HK-2 (cell line): ENCODE measurements around the gene LMF2.
"Not testable (repeated sequence)": the region's sequence is repeated elsewhere in the genome, so short reads cannot be mapped to it uniquely, and the experiment has no call there.

ENCODE experiments used
- DNase-seq: peaks from one replicate; pipeline ENCODE4 v3.0.0-alpha.2; 2018; ENCODE audit not compliant: unreplicated experiment

LMF2 gene

DNA sequence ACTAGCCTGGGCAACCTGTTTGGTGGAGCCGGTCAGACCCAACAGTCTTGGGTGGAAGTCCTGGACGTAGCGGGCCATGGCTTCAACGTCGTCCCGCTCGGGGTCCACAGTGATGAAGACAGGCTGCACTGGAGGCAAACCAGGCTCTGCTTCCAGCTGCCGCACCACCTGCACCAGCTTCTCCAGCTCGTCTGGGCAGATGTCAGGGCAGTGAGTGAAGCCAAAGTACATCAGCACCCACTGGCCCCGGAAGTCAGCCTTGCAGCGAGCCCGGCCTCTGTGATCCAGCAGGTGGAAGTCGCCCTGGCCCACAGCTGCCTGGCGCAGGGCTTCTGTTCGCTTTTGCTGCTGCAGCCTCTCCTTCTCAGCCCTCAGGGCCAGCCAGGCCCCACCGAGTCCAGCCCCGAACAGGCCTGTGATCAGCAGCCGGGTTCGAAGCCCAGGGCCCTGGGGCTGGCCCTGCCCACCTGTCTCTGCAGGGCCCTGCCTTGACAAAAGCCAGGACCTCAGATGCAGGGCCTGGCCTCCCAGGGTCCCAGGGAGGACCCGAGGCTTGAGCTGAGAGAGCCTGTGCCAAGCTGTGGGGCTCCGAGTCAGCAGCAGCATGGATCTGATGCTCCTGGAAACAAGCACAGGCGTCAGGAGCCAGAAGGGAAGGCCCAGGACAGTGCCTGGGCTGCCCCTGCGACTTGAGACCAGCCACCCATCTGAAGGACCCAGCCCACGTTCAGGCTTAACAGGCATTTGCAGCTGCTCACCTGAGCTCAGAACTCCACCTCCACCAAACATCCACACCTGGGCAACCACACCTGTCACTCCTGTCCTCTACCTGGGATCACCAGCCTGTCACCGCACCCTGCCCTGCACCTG lies 16.5 kb upstream of the LMF2 start:
- DNase-seq: no peak

GRCh38 chr22:50523458-50523805 lies 15.9 kb upstream of the LMF2 start:
- DNase-seq: no peak

- no peak for DNase-seq
These were observed 15.4 kb upstream of the LMF2 start for GRCh38 chr22:50522806-50523438.

- no peak for DNase-seq
These were observed 14.8 kb upstream of the LMF2 start for GRCh38 chr22:50522208-50522805.

DNA sequence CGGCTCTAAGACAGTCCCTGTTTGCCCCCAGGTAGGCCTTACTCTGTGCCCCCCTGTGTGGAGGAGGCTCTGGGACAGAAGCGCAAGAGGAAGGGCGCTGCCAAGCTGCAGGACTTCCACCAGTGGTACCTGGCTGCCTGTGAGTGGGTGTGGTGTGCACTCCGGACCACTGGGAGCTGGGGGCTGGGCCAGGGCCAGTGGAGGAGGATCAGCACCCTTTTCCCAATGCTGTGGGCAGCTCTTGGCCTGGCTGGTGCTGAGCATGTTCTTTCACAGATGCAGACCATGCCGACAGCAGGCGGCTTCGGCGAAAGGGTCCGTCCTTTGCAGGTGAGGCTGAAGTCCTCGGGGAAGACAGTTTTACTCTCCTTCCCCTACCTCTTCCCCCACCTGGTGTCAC lies 14.2 kb upstream of the LMF2 start:
- DNase-seq: no peak

DNA sequence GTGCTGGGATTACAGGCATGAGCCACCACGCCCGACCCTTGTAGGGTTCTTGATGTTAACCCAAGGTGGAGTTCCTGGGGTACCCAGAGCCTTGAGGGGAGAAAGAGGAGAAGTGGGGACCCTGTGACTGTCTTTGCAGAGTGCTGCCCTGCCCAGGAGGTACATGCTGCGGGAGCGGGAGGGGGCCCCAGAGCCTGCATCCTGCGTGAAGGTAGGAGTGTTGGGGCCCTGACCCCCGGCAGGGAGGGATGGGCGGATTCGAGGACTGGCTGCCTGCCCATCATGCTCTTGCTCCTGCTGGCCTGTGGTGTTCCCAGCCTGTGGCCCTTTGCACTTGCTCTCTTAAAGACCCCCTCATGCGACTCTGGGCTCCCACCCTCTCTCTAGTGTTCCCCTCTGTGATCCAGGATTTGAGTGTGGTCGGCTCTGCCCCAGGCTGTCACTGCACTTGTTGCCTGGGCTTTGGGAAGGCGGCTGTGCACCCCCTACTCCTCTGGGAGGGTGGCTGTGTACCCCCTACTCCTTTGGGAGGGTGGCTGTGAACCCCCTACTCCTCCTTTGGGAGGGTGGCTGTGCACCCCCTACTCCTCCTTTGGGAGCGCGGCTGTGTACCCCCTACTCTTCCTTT lies 13.4 kb upstream of the LMF2 start:
- no peak for DNase-seq

GRCh38 chr22:50520184-50520583 lies 12.7 kb upstream of the LMF2 start:
- DNase-seq: not testable (repeated sequence)

GRCh38 chr22:50519151-50519550 lies 11.6 kb upstream of the LMF2 start:
- DNase-seq: no peak

- no peak for DNase-seq
These were observed 11.1 kb upstream of the LMF2 start for GRCh38 chr22:50518606-50519005.

GRCh38 chr22:50517495-50518260 lies 10.2 kb upstream of the LMF2 start:
- DNase-seq: no peak

DNA sequence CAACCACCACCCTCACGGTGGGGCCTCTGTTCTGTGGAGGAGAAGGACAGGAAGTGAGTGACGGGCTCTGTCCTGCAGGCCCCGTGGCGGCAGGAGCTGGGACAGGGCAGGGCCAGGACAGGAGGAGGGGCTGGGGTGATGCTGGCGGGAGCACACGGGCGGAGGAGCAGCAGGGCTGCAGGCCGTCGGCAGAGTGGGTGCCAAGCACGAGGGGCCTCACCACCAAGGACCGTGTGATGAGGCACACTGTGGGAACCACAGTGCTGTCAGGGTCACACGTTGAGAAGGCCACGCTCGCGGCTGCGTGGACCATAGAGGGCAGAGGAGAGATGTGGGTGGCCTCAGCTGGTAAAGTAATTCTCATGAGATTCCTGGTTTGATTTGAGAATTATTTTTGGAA lies 9.4 kb upstream of the LMF2 start:
- no peak for DNase-seq

- no peak for DNase-seq
These were observed 8.6 kb upstream of the LMF2 start for GRCh38 chr22:50516068-50516467.

GRCh38 chr22:50513175-50513574 lies 5.7 kb upstream of the LMF2 start:
- no peak for DNase-seq

DNA sequence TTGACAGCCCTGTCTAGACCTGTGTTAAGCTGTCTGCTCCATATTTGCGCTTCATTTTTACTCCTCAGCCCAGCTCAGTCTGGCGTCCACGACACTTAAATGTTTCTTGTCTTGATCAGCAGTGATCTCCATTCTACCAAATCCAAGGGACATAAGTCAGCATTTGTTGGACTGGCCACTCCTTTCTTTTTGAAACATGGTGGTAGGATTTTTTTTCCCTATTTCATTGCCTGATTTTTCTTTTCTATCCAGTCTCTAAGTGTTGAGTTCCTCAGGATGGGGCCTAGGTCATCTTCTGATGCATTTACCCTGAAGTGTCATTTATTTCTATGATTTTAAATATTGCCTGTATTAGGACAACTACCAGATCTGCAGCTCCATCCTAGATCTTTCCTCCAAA lies 1.4 kb upstream of the LMF2 start:
- DNase-seq: no peak

- DNase-seq: peak; percentile 98
These were observed 736 bp upstream of the LMF2 start, which contains the start of gene NCAPH2 for GRCh38 chr22:50507991-50508884. Gene NCAPH2, plus strand, starts transcription at chr22:50508224. Its CDS starts 114 bp downstream, at chr22:50508338.

DNA sequence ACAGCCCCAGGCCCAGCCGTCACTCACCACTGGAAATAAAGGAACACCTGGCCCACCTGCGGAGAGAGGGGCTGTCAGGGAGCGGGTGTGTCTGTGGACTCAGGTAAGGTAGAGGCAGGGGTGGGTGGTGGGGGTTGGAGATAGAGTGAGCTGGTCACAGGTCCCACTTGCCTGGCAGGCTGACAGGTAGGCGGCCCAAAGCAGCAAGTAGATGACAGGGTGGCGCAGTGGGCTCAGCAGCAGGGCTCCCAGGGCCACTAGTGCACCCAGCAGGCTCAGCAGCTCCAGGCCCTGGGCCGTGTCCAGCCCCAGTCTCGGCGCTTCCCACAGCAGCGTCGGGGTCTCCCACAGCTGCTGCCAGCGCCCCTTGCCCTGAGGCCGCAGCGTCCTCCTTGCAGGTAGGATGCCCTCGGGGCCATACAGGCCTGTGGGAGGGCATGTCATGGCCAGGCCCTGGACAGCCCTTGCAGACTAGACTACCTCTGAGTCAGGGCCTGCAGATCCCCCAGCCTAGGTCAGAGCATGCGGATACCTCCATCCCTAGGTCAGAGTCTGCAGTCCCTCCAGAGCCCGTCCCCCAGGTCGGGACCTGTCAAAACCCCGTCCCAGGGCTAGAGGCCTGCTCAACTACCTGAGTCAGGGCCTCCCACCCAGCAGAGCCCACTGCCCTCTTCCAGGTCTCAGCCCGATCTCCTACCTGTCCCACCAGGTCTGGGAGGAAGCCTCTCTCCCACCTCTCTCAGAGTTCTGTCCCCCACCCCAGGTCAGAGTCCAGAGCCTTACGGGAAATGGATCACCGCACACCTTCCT lies 686 bp downstream of the LMF2 start:
- DNase-seq: no peak

- no peak for DNase-seq
These were observed 1.5 kb downstream of the LMF2 start for GRCh38 chr22:50505776-50506610.

DNA sequence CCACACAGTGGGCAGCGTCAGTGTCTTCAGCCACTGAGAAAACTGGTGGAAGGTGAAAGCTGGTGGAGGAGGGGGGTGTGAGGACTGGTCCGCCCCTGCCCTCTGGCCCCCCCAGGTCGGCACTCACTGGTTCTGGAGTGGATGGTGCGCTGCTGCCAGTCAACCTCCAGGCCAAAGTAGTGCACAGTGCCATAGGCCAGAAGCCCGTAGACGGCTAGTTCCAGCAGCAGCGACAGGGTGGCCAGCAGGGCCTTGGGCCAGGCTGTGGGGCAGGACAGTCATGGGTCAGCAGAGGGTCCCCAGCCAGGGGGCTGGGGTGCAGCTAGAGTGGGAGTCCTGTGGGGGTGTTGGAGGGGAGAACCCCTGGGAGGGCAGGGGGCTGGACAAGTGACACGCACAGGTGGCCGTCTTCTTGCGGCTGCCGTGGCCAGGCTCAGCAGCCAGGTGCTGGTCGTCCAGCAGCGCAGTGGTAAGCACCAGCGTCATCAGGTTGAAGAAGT lies 2.2 kb downstream of the LMF2 start:
- no peak for DNase-seq
